K562 (cell line): ENCODE measurements around the gene ZNF432. TPM values are rescaled to one million over a fixed set of nuclear protein-coding genes. Genes with fewer than 3 reads are reported as not detected.

Experiments
- EP300 ChIP-seq: IDR thresholded peaks from 2 replicates; pipeline ENCODE4 v1.6.1; 2012; ENCODE audit warnings: low read length, improper control_type of control experiment
- KLF6 ChIP-seq: fragments of 250-450 bp; sonication (Bioruptor Pico); IDR thresholded peaks from 2 replicates; pipeline ENCODE4 v1.4.0; 2020; ENCODE audit warnings: mild to moderate bottlenecking, moderate library complexity, borderline replicate concordance
- L3MBTL2 ChIP-seq: fragments of 450-650 bp; IDR thresholded peaks from 2 replicates; pipeline ENCODE4 v1.6.1; 2016; ENCODE audit warnings: mild to moderate bottlenecking, moderate library complexity
- MAFF ChIP-seq: IDR thresholded peaks from 2 replicates; pipeline ENCODE4 v1.6.1; 2012; ENCODE audit warnings: low read length, improper control_type of control experiment
- MTA3 ChIP-seq: fragments of 450-650 bp; formaldehyde crosslinking; IDR thresholded peaks from 2 replicates; pipeline ENCODE4 v1.6.1; 2017; ENCODE audit warnings: mild to moderate bottlenecking, borderline replicate concordance
- POLR2AphosphoS2 ChIP-seq: IDR thresholded peaks from 2 replicates; pipeline ENCODE4 v1.6.1; 2012; ENCODE audit warnings: low read length, improper control_type of control experiment
- PTBP1 ChIP-seq: fragments of 200-400 bp; formaldehyde crosslinking; IDR thresholded peaks from 2 replicates; pipeline ENCODE4 v1.6.1; 2017; ENCODE audit warnings: low read depth, low read length
- RB1 ChIP-seq: fragments of 450-650 bp; IDR thresholded peaks from 2 replicates; pipeline ENCODE4 v1.6.1; 2017; ENCODE audit warnings: low read depth, mild to moderate bottlenecking
- RBM22 ChIP-seq: fragments of 200-400 bp; formaldehyde crosslinking; IDR thresholded peaks from 2 replicates; pipeline ENCODE4 v1.6.1; 2018; ENCODE audit warnings: low read length, low read depth; ENCODE audit not compliant: poor library complexity, severe bottlenecking
- RFX5 ChIP-seq: IDR thresholded peaks from 2 replicates; pipeline ENCODE4 v1.6.1; 2011; ENCODE audit warnings: low read depth, mild to moderate bottlenecking, improper control_type of control experiment, low read length
- ZC3H11A ChIP-seq: IDR thresholded peaks from 2 replicates; pipeline ENCODE4 v1.6.1; 2012; ENCODE audit warnings: low read depth, low read length, improper control_type of control experiment
- ZFP36 ChIP-seq: fragments of 150-350 bp; IDR thresholded peaks from 2 replicates; pipeline ENCODE4 v1.6.1; 2018; ENCODE audit warnings: low read length, low read depth; ENCODE audit not compliant: partially characterized antibody
- ZNF23 ChIP-seq: fragments of 250-450 bp; sonication (Bioruptor Pico); IDR thresholded peaks from 2 replicates; pipeline ENCODE4 v1.4.0; 2020; ENCODE audit warnings: mild to moderate bottlenecking
- ZNF551 ChIP-seq: fragments of 250-450 bp; sonication (Bioruptor Pico); IDR thresholded peaks from 2 replicates; pipeline ENCODE4 v1.5.0; 2021; ENCODE audit warnings: mild to moderate bottlenecking, moderate library complexity
- ZNF589 ChIP-seq: fragments of 200-800 bp; sonication (Bioruptor generic); IDR thresholded peaks from 2 replicates; pipeline ENCODE4 v1.6.1; 2016; ENCODE audit warnings: low read depth, missing genetic modification characterization, missing compliant biosample characterization
- polyA plus RNA-seq, 8 experiments: library from polyadenylated mRNA; depleted of rRNA in 4 of 8; stranded (reverse) in 5 of 8; unstranded in 3 of 8; fragments of >200 nt; fragmentation: Nextera tagmentation in 2 of 8; fragmentation: Illumina TruSeq in 1 of 8; extraction: Ambion mirVana in 2 of 8; extraction: Trizol in 1 of 8; gene quantifications; 2 replicates each; pipeline versions ENCODE4 v1.2.1 to v1.2.3, GENCODE V29; 2011 to 2014; ENCODE audit warnings: inconsistent platforms in 1 of 8, missing spikeins in 1 of 8
- total RNA-seq, 7 experiments: library from RNA; depleted of rRNA in 6 of 7; stranded (reverse); fragments of >200 nt in 6 of 7; fragmentation: Illumina TruSeq in 2 of 7; extraction: Trizol in 2 of 7; gene quantifications; 2 replicates each; pipeline versions ENCODE4 v1.2.1 to v1.2.3, GENCODE V29; 2011 to 2021; ENCODE audit warnings: low replicate concordance in 1 of 7
- TF ChIP-seq, protein P1 (sequence below): conservative IDR thresholded peaks from 2 replicates; pipeline ENCODE4 v1.6.1; 2011; ENCODE audit warnings: low read depth, mild to moderate bottlenecking, low read length; ENCODE audit not compliant: control insufficient read depth
- TF ChIP-seq, protein P2 (sequence below): sonication (generic); formaldehyde crosslinking; IDR thresholded peaks from 2 replicates; pipeline ENCODE4 v1.8.0; 2022; ENCODE audit warnings: mild to moderate bottlenecking, missing genetic modification reagents, borderline replicate concordance
- TF ChIP-seq, protein P3 (sequence below): fragments of 250-450 bp; sonication (Bioruptor Pico); IDR thresholded peaks from 2 replicates; pipeline ENCODE4 v1.4.0; 2020
- TF ChIP-seq, protein P4 (sequence below): fragments of 250-450 bp; sonication (Bioruptor Pico); IDR thresholded peaks from 2 replicates; pipeline ENCODE4 v1.8.0; 2021; ENCODE audit warnings: moderate library complexity, mild to moderate bottlenecking, inconsistent platforms

The ZNF432 gene
- total and polyA plus RNA-seq, 9 of the 15 experiments (the other 6 are each of a cell fraction or from before 2014, with no cell fraction given), result 2.6 to 6.8 (median 4.0) TPM

DNA sequence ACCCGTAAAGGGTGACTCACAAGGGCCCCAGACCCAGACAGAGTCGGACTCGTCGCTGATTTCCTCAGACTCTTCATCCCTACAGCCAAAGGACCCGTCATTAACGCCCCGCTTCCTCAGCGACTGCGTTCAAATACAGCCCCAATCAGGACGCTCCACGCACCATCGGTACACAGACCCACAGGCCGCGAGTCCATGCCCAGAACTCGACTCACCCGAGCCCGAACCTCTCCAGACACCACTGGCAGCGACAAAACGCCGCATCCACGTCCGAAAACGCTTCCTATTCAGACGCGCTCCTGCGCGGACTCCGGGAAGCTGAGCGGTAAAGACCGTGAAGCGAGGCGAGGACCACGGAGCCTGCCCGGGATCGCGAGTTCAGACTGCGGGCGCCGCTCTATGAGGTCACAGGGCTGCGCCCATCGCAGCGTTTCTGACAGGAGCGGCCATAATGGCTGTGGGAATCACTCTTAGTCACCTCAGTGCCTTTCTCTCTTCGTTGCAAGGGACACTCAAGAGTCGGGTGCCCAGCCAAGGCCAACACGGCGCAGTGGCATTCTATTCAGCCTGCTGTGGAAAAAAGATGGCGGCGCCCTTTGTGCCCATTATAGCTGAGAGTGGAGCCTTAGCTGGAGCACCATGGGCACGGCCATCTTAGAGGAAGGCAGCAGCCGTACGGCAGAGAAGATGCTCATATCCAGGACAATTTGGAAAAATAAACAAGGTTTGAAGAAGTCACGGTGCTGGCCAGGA, 20.4 kb downstream of the ZNF432 start, which contains the start of gene ZNF614 (continued):
- TF ChIP-seq, protein P1, sequence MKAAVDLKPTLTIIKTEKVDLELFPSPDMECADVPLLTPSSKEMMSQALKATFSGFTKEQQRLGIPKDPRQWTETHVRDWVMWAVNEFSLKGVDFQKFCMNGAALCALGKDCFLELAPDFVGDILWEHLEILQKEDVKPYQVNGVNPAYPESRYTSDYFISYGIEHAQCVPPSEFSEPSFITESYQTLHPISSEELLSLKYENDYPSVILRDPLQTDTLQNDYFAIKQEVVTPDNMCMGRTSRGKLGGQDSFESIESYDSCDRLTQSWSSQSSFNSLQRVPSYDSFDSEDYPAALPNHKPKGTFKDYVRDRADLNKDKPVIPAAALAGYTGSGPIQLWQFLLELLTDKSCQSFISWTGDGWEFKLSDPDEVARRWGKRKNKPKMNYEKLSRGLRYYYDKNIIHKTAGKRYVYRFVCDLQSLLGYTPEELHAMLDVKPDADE, result peak; percentile 49
- TF ChIP-seq, protein P2, sequence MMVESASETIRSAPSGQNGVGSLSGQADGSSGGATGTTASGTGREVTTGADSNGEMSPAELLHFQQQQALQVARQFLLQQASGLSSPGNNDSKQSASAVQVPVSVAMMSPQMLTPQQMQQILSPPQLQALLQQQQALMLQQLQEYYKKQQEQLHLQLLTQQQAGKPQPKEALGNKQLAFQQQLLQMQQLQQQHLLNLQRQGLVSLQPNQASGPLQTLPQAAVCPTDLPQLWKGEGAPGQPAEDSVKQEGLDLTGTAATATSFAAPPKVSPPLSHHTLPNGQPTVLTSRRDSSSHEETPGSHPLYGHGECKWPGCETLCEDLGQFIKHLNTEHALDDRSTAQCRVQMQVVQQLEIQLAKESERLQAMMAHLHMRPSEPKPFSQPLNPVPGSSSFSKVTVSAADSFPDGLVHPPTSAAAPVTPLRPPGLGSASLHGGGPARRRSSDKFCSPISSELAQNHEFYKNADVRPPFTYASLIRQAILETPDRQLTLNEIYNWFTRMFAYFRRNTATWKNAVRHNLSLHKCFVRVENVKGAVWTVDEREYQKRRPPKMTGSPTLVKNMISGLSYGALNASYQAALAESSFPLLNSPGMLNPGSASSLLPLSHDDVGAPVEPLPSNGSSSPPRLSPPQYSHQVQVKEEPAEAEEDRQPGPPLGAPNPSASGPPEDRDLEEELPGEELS (CRISPR knock-in tag), result 0 out of 2 replicates have a peak, but pooled peaks have one; percentile 62
- TF ChIP-seq MTA3 (peak; percentile 85; the same call in 1 of the 2 replicates), RBM22 (no peak), ZC3H11A (no peak), RB1 (no peak), L3MBTL2 (peak; percentile 95), RFX5 (no peak), POLR2AphosphoS2 (no peak), EP300 (peak; percentile 31; the same call in 1 of the 2 replicates), ZNF23 (CRISPR knock-in tag) (no peak), PTBP1 (no peak), KLF6 (CRISPR knock-in tag) (peak; percentile 7; the same call in 1 of the 2 replicates), ZFP36 (no peak), ZNF551 (no peak), MAFF (no peak), ZNF589 (CRISPR knock-in tag) (peak; percentile 63; the same call in 1 of the 2 replicates)
- TF ChIP-seq, protein P3, sequence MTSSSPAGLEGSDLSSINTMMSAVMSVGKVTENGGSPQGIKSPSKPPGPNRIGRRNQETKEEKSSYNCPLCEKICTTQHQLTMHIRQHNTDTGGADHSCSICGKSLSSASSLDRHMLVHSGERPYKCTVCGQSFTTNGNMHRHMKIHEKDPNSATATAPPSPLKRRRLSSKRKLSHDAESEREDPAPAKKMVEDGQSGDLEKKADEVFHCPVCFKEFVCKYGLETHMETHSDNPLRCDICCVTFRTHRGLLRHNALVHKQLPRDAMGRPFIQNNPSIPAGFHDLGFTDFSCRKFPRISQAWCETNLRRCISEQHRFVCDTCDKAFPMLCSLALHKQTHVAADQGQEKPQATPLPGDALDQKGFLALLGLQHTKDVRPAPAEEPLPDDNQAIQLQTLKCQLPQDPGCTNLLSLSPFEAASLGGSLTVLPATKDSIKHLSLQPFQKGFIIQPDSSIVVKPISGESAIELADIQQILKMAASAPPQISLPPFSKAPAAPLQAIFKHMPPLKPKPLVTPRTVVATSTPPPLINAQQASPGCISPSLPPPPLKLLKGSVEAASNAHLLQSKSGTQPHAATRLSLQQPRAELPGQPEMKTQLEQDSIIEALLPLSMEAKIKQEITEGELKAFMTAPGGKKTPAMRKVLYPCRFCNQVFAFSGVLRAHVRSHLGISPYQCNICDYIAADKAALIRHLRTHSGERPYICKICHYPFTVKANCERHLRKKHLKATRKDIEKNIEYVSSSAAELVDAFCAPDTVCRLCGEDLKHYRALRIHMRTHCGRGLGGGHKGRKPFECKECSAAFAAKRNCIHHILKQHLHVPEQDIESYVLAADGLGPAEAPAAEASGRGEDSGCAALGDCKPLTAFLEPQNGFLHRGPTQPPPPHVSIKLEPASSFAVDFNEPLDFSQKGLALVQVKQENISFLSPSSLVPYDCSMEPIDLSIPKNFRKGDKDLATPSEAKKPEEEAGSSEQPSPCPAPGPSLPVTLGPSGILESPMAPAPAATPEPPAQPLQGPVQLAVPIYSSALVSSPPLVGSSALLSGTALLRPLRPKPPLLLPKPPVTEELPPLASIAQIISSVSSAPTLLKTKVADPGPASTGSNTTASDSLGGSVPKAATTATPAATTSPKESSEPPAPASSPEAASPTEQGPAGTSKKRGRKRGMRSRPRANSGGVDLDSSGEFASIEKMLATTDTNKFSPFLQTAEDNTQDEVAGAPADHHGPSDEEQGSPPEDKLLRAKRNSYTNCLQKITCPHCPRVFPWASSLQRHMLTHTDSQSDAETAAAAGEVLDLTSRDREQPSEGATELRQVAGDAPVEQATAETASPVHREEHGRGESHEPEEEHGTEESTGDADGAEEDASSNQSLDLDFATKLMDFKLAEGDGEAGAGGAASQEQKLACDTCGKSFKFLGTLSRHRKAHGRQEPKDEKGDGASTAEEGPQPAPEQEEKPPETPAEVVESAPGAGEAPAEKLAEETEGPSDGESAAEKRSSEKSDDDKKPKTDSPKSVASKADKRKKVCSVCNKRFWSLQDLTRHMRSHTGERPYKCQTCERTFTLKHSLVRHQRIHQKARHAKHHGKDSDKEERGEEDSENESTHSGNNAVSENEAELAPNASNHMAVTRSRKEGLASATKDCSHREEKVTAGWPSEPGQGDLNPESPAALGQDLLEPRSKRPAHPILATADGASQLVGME (CRISPR knock-in tag), result 0 out of 2 replicates have a peak, but pooled peaks have one; percentile 11
- TF ChIP-seq, protein P4, sequence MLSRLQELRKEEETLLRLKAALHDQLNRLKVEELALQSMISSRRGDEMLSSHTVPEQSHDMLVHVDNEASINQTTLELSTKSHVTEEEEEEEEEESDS (CRISPR knock-in tag), result no peak
